NCI-H2107 treated with DMSO at 0.1 percent for 48 hours (cell line): ENCODE results near the gene ZNF808.
"Not testable (repeated sequence)": the region's sequence is repeated elsewhere in the genome, so short reads cannot be mapped to it uniquely, and the experiment has no call there.

Experiments
- DNase-seq: peaks from one replicate; lab custom pipeline; 2025; ENCODE audit not compliant: unreplicated experiment; lab: John Stamatoyannopoulos, UW

ZNF808 gene

DNA sequence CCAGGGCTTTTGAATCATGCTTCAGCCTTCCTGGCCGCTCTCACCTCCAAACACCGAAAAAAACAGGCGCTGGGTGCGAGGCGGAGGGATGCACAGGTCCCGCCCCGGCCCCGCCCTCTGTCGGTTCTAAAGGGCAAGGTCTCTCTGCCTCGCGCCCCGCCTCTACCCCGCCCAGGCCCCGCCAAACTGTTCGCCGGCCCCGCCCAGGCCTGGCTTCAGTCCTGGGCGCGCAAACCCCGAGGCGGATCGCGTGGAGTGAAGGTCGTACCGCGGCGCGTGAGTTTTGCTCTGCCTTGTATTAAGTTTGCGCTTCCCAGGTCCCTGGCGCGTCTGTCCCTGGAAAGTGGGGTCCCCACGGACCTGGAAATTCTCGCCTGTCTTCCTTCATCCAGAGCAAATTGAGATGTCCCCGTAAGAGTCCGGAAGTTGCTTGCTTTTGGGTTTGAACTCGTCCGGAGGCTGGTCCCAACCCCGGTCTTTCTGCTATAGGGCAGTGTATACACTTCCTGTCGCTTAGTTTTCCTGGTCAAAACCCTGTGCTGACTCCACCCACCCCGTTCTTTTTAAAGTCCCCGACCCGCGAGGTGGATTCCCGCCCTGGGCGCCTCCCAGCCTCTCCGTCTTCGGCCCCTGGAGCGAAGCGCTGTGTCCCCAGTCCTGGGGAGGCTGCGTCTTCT, 8.4 kb downstream of the ZNF808 start:
- DNase-seq = no peak

- DNase-seq = no peak
Measured at GRCh38 chr19:52536448-52536800, 9.0 kb downstream of the ZNF808 start.

GRCh38 chr19:52538815-52539214, 11.3 kb downstream of the ZNF808 start:
- DNase-seq = not testable (repeated sequence)

DNA sequence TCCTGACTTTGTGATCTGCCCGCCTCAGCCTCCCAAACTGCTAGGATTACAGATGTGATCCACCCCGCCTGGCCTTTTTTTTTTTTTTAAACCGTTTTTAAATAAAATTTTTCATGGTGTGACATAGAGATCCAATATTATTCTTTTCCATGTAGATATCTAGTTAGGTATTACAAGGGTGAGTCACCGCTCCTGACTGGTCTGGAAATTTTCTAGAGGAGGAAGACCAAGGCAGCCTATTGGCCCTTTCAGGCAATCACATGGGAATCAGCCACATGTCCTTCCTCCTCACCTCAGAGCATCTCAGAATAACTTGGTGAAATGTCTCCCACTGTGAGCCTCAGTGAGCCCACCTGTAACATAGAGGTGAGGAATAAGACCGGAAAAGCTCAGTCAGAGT, 13.7 kb downstream of the ZNF808 start:
- DNase-seq = not testable (repeated sequence)

- no peak for DNase-seq
Measured at GRCh38 chr19:52541608-52542007, 14.1 kb downstream of the ZNF808 start.

DNA sequence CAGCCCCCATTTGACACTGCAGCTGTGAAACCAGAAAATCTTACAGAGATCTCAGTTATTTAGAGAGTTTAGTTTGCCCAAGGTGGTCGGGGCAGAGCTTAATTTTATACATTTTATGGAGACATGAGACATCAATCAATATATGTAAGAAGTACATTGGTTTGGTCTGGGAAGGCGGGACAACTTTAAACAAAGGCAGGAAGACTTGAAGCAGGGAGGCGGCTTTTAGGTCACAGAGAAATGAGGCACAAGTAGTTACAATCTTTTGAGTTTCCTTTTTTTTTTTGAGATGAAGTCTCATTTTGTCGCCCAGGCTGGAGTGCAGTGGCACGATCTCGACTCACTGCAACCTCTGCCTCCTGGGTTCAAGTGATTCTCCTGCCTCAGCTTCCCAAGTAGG, 15.1 kb downstream of the ZNF808 start:
- not testable (repeated sequence) for DNase-seq

GRCh38 chr19:52542984-52543664, 15.7 kb downstream of the ZNF808 start:
- DNase-seq = no peak

- no peak for DNase-seq
Measured at GRCh38 chr19:52554216-52554971, 26.9 kb downstream of the ZNF808 start.

DNA sequence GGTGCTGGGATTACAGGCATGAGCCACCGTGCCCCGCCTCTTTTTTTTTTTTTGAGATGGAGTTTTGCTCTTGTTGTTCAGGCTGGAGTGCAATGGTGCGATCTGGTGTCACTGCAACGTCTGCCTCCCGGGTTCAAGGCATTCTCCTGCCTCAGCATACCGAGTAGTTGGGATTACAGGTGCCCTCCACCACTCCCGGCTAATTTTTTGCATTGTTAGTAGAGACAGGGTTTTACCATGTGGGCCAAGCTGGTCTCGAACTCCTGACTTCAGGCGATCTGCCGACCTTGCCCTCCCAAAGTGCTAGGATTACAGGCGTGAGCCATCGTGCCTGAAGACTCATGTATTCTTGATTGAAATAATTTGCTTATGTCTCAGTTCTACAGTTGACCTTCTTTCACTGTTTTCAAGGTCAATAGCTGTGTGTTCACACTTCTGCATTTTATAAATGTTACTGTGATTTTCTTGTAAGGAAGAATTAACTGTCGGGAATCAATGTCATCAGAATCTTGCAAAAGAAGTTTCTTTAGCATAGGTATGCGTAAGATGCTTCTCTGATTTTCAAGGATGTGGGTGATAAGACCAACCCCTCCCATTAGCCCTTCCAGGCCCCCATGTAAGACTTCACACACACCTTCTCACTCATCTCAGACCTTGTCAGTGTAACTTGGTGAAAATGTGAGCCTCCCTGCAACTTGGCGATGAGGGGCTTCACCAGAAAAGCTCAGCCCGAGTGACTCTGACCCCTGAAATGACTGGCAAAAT, 29.9 kb downstream of the ZNF808 start:
- no peak for DNase-seq

- not testable (repeated sequence) for DNase-seq
Measured at GRCh38 chr19:52558732-52559445, 31.4 kb downstream of the ZNF808 start.

GRCh38 chr19:52561611-52562010, 34.1 kb downstream of the ZNF808 start:
- DNase-seq = not testable (repeated sequence)

- no peak for DNase-seq
Measured at GRCh38 chr19:52566121-52566520, 38.7 kb downstream of the ZNF808 start.

GRCh38 chr19:52566588-52566987, 39.1 kb downstream of the ZNF808 start:
- no peak for DNase-seq

DNA sequence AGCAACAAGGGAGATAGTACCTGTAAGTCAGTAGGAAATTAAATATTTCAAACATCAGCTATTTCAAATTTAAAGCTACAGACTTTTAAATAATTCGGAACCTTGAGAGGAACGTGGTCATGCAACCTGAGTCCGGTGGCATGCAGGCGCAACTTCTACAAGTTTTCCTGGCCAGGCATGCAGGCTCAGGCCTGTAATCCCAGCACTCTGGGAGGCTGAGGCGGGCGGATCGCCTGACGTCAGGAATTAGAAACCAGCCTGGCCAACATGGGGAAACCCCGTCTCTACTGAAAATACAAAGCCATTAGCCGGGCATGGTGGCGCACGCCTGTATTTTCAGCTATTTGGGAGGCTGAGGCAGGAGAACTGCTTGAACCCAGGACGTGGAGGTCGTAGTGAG, 40.5 kb downstream of the ZNF808 start:
- no peak for DNase-seq

- not testable (repeated sequence) for DNase-seq
Measured at GRCh38 chr19:52569638-52569999, 42.2 kb downstream of the ZNF808 start.

DNA sequence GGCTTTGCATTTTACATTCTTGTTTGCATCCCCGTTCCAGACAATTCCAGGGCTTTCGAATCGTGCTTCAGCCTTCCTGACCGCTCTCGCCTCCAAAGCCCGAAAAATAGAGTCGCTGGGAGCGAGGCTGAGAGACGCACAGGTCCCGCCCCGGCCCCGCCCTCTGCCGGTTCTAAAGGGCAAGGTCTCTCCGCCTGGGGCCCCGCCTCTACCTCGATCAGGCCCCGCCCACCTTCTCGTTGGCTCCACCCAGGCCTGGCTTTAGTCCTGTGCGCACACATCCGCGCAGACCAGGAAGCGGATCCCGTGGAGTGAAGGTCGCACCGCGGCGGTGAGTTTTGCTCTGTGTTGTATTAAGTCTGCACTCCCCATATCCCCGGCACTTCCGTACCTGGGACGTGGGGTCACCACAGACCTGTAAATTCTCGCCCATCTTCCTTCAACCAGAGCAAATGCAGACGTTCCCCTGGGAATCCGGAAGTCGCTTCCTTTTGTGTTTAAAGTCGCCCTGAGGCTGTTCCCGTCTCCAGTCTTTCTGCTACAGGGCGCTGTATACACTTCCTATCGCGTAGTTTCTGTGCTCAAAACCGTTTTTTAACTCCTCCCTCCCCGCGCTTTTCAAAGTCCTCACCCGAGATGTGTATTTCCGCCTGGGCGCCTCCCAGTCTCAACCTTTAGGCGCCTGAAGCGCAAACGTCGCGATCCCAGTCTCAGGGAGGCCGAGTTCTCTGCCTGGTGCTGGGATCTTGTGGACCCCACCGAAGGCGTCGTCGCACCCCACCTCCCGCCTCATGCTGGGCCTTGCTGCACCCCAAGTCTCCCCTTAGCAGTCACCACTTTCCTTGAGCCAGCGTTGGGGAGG, 42.8 kb downstream of the ZNF808 start, which contains the start of gene ZNF701:
Gene ZNF701 (plus strand): TSS at position 288 of the 862 bp plus-strand sequence. CDS start 3,861 bp downstream, outside the sequence.
- DNase-seq = peak; percentile 72

DNA sequence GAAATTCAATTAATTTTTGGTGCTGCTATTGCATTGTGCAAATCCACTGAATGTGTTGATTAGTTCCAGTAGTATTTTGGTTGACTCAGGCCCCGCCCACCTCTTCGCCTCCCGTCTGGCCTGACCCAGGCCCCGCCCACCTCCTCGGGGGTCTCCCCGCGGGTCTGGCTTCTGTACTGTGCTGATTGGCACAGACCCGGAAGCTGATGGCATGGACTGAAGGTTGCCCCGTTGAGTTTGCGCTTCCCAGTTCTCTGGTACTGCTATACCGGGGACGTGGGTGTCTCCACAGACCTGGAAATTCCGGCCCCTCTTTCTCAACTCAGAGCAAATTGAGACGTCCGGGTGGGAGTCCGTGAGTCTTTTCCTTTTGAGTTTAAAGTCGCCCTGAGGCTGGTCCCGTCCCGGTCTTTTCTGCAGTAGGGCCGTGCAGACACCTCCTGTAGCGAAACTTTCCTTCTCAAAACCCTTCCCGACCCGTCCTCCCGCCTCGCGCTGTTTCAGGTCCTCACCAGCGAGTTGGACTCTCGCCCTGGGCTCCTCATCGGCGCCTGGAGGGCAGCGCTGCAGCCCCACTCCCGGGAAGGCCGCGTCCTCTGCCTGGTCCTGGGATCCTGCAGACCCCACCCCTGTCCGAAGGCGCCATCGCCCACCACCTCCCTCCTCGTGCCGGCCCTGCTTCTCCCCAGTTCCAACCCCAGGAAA, 57.4 kb downstream of the ZNF808 start:
- no peak for DNase-seq

GRCh38 chr19:52585604-52586003, 58.1 kb downstream of the ZNF808 start:
- DNase-seq = no peak

DNA sequence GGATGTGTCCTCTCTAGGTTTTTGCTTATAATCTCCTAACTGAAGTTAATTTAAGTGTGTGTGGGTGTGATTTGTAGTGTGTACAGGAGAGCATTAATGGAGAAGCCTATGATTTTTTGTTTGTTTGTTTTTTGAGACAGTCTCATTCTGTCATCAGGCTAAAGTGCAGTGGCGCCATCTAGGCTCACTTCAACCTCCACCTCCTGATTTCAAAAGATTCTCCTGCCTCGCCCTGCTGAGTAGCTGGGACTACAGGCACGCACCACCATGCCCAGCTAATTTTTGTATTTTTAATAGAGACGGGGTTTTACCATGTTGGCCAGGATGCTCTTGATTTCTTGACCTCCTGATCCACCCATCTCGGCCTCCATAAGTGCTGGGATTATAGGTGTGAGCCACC, 63.3 kb downstream of the ZNF808 start:
- no peak for DNase-seq
